Fibroblast of lung (primary cell): ENCODE results near the gene MICAL2. TPM values are rescaled to one million over a fixed set of nuclear protein-coding genes. Genes with fewer than 3 reads are reported as not detected.
A peak's percentile ranks its signal among the peaks of the same experiment; 100 is the strongest.

ENCODE experiments used
- DNase-seq, 2 donors: peaks; one replicate each; pipeline versions ENCODE4 v3.0.0 to v3.0.0-alpha.2; 2010; ENCODE audit warnings: low read depth in 2 of 2
- H2AFZ ChIP-seq: 2 replicates; pipeline ENCODE4 v1.5.1; 2012; ENCODE audit warnings: low read length, control low read depth, inconsistent platforms
- H3K27ac ChIP-seq: 2 replicates; pipeline ENCODE4 v1.5.1; 2011; ENCODE audit warnings: low read length, control low read depth; ENCODE audit not compliant: insufficient read depth
- H3K27me3 ChIP-seq: 2 replicates; pipeline ENCODE4 v1.5.1; 2011; ENCODE audit warnings: mild to moderate bottlenecking, low read length; ENCODE audit not compliant: control insufficient read depth, insufficient read depth
- H3K36me3 ChIP-seq: 2 replicates; pipeline ENCODE4 v1.5.1; 2011; ENCODE audit warnings: low read length; ENCODE audit not compliant: control insufficient read depth, insufficient read depth
- H3K4me1 ChIP-seq: 2 replicates; pipeline ENCODE4 v1.5.1; 2011; ENCODE audit warnings: low read length; ENCODE audit not compliant: control insufficient read depth, insufficient read depth; ENCODE audit errors: extremely low read depth
- H3K4me2 ChIP-seq: 2 replicates; pipeline ENCODE4 v1.5.1; 2011; ENCODE audit warnings: low read length, control low read depth; ENCODE audit not compliant: insufficient read depth; ENCODE audit errors: extremely low read depth
- H3K4me3 ChIP-seq, 4 experiments: fragments of 200-600 bp in 1 of 4; sonication (generic) in 1 of 4; replicated peaks in 1 of 4; 2 replicates each; pipeline ENCODE4 v1.5.1; 2011 to 2016; ENCODE audit warnings: low read length in 4 of 4, low read depth in 3 of 4, mild to moderate bottlenecking in 3 of 4, control low read depth in 2 of 4, inconsistent platforms in 1 of 4, mixed read lengths in 1 of 4; ENCODE audit not compliant: insufficient read depth in 1 of 4; ENCODE audit errors: control extremely low read depth in 1 of 4
- H3K79me2 ChIP-seq: 2 replicates; pipeline ENCODE4 v1.5.1; 2012; ENCODE audit warnings: mild to moderate bottlenecking, low read length, inconsistent platforms; ENCODE audit not compliant: control insufficient read depth, insufficient read depth
- H3K9ac ChIP-seq: 2 replicates; pipeline ENCODE4 v1.5.1; 2011; ENCODE audit warnings: mild to moderate bottlenecking, low read length, control low read depth; ENCODE audit not compliant: insufficient read depth
- H3K9me3 ChIP-seq: 2 replicates; pipeline ENCODE4 v1.5.1; 2012; ENCODE audit warnings: low read depth, low read length; ENCODE audit not compliant: control insufficient read depth, insufficient read depth
- H4K20me1 ChIP-seq: 2 replicates; pipeline ENCODE4 v1.5.1; 2011; ENCODE audit warnings: low read length; ENCODE audit not compliant: control insufficient read depth, insufficient read depth; ENCODE audit errors: extremely low read depth
- CTCF ChIP-seq, 2 donors: IDR thresholded peaks in 1 of 2; conservative IDR thresholded peaks in 1 of 2; 1 replicate in 1 of 2; 2 replicates in 1 of 2; pipeline ENCODE4 v1.5.1; 2011 to 2012; ENCODE audit warnings: low read length in 2 of 2, control low read depth in 1 of 2, inconsistent platforms in 1 of 2, low read depth in 1 of 2, mild to moderate bottlenecking in 1 of 2
- EZH2 ChIP-seq: IDR thresholded peaks from 2 replicates; pipeline ENCODE4 v1.5.1; 2012; ENCODE audit warnings: low read length, control low read depth, mild to moderate bottlenecking; ENCODE audit errors: missing control alignments
- polyA plus RNA-seq, 2 donors: library from polyadenylated mRNA; depleted of rRNA in 1 of 2; stranded (reverse) in 1 of 2; unstranded in 1 of 2; fragments of >200 nt; gene quantifications; 2 replicates each; pipeline ENCODE4 v1.2.1, GENCODE V29; 2011 to 2012; ENCODE audit warnings: missing spikeins in 1 of 2
- total RNA-seq: library from RNA; depleted of rRNA; stranded (reverse); fragments of >200 nt; gene quantifications from 2 replicates; pipeline ENCODE4 v1.2.1, GENCODE V29; 2014

Gene MICAL2
- total and polyA plus RNA-seq, 2 donors (not counting 1 experiment from before 2014, with no cell fraction given): 78.5 to 275 TPM

- H3K9me3 ChIP-seq: no peaks in the 10 kb centered on the region
- no peaks in the 10 kb centered on the region for H3K79me2 ChIP-seq
- TF ChIP-seq CTCF (conservative IDR thresholded peaks at IDR 0.05 in 1 of 2, IDR thresholded peaks at IDR 0.05 in 1 of 2; ENCODE audit: low read depth in 1 of 2, low read length in 2 of 2): peak; percentile 98
- TF ChIP-seq EZH2: no peak
- peak overlapping the region; percentile 46 for H2AFZ ChIP-seq
- DNase-seq: peak; percentile 92 to 94
- H3K4me2 ChIP-seq: no peak overlapping the region
- no peaks in the 10 kb centered on the region for H4K20me1 ChIP-seq
- H3K27me3 ChIP-seq: no peaks in the 10 kb centered on the region
- H3K4me3 ChIP-seq: no peak overlapping the region
- peak overlapping the region; percentile 58 for H3K9ac ChIP-seq
- H3K4me1 ChIP-seq: peaks cover 45% of the 10 kb centered on the region
- no peaks in the 10 kb centered on the region for H3K36me3 ChIP-seq
- H3K27ac ChIP-seq: peak overlapping the region; percentile 92
Measured at GRCh38 chr11:12288212-12288930, 178.0 kb downstream of the MICAL2 start.

- H3K27me3 ChIP-seq: no peaks in the 10 kb centered on the region
- TF ChIP-seq EZH2 (no peak), CTCF (conservative IDR thresholded peaks at IDR 0.05 in 1 of 2, IDR thresholded peaks at IDR 0.05 in 1 of 2; ENCODE audit: low read depth in 1 of 2, low read length in 2 of 2) (no peak)
- no peaks in the 10 kb centered on the region for H3K9me3 ChIP-seq
- H3K79me2 ChIP-seq: no peaks in the 10 kb centered on the region
- H3K4me1 ChIP-seq: peaks cover 40% of the 10 kb centered on the region
- no peak overlapping the region for H3K27ac ChIP-seq
- H2AFZ ChIP-seq: peak overlapping the region; percentile 46
- no peak overlapping the region for H3K4me3 ChIP-seq
- H3K36me3 ChIP-seq: no peaks in the 10 kb centered on the region
- H4K20me1 ChIP-seq: no peaks in the 10 kb centered on the region
- no peak overlapping the region for H3K4me2 ChIP-seq
- peak overlapping the region; percentile 16 for H3K9ac ChIP-seq
- DNase-seq: no peak
Measured at GRCh38 chr11:12288931-12289666, 178.7 kb downstream of the MICAL2 start.

GRCh38 chr11:12289667-12290476 is 179.5 kb downstream of the MICAL2 start:
- H3K36me3 ChIP-seq: no peaks in the 10 kb centered on the region
- no peak overlapping the region for H2AFZ ChIP-seq
- H3K4me3 ChIP-seq: no peak overlapping the region
- H3K4me1 ChIP-seq: peaks cover 33% of the 10 kb centered on the region
- H3K27me3 ChIP-seq: no peaks in the 10 kb centered on the region
- H3K9ac ChIP-seq: no peak overlapping the region
- no peak overlapping the region for H3K4me2 ChIP-seq
- H3K9me3 ChIP-seq: no peaks in the 10 kb centered on the region
- H3K79me2 ChIP-seq: no peaks in the 10 kb centered on the region
- no peaks in the 10 kb centered on the region for H4K20me1 ChIP-seq
- DNase-seq: no peak
- H3K27ac ChIP-seq: no peak overlapping the region
- TF ChIP-seq EZH2 (no peak), CTCF (conservative IDR thresholded peaks at IDR 0.05 in 1 of 2, IDR thresholded peaks at IDR 0.05 in 1 of 2; ENCODE audit: low read depth in 1 of 2, low read length in 2 of 2) (no peak)
